ENCODE data around the gene DLGAP3. TPM values are rescaled to one million over a fixed set of nuclear protein-coding genes. Genes with fewer than 3 reads are reported as not detected.

DLGAP3 gene
- total and polyA plus RNA-seq, 2 of the 13 experiments (the other 11 are each of a cell fraction or from before 2014, with no cell fraction given), result 0.03 to 0.04 TPM

- TF ChIP-seq, protein P1, sequence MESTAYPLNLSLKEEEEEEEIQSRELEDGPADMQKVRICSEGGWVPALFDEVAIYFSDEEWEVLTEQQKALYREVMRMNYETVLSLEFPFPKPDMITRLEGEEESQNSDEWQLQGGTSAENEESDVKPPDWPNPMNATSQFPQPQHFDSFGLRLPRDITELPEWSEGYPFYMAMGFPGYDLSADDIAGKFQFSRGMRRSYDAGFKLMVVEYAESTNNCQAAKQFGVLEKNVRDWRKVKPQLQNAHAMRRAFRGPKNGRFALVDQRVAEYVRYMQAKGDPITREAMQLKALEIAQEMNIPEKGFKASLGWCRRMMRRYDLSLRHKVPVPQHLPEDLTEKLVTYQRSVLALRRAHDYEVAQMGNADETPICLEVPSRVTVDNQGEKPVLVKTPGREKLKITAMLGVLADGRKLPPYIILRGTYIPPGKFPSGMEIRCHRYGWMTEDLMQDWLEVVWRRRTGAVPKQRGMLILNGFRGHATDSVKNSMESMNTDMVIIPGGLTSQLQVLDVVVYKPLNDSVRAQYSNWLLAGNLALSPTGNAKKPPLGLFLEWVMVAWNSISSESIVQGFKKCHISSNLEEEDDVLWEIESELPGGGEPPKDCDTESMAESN (CRISPR knock-in tag; conservative IDR thresholded peaks at IDR 0.05), result 0 out of 2 replicates have a peak, but pooled peaks have one; percentile 39
- no peak for TF ChIP-seq ZNF652 (CRISPR knock-in tag; IDR thresholded peaks at IDR 0.05; ENCODE audit: borderline replicate concordance, low read depth)
- TF ChIP-seq, protein P2, sequence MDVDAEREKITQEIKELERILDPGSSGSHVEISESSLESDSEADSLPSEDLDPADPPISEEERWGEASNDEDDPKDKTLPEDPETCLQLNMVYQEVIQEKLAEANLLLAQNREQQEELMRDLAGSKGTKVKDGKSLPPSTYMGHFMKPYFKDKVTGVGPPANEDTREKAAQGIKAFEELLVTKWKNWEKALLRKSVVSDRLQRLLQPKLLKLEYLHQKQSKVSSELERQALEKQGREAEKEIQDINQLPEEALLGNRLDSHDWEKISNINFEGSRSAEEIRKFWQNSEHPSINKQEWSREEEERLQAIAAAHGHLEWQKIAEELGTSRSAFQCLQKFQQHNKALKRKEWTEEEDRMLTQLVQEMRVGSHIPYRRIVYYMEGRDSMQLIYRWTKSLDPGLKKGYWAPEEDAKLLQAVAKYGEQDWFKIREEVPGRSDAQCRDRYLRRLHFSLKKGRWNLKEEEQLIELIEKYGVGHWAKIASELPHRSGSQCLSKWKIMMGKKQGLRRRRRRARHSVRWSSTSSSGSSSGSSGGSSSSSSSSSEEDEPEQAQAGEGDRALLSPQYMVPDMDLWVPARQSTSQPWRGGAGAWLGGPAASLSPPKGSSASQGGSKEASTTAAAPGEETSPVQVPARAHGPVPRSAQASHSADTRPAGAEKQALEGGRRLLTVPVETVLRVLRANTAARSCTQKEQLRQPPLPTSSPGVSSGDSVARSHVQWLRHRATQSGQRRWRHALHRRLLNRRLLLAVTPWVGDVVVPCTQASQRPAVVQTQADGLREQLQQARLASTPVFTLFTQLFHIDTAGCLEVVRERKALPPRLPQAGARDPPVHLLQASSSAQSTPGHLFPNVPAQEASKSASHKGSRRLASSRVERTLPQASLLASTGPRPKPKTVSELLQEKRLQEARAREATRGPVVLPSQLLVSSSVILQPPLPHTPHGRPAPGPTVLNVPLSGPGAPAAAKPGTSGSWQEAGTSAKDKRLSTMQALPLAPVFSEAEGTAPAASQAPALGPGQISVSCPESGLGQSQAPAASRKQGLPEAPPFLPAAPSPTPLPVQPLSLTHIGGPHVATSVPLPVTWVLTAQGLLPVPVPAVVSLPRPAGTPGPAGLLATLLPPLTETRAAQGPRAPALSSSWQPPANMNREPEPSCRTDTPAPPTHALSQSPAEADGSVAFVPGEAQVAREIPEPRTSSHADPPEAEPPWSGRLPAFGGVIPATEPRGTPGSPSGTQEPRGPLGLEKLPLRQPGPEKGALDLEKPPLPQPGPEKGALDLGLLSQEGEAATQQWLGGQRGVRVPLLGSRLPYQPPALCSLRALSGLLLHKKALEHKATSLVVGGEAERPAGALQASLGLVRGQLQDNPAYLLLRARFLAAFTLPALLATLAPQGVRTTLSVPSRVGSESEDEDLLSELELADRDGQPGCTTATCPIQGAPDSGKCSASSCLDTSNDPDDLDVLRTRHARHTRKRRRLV (CRISPR knock-in tag; IDR thresholded peaks at IDR 0.05), result no peak
- TF ChIP-seq ZNF574 (CRISPR knock-in tag; IDR thresholded peaks at IDR 0.05), result peak; percentile 42
- no peak for TF ChIP-seq ZNF430 (CRISPR knock-in tag; IDR thresholded peaks at IDR 0.05)
- no peak for TF ChIP-seq ZIK1 (CRISPR knock-in tag; IDR thresholded peaks at IDR 0.05; ENCODE audit: borderline replicate concordance, low read depth)
- TF ChIP-seq MIXL1 (CRISPR knock-in tag; IDR thresholded peaks at IDR 0.05), result no peak
- TF ChIP-seq, protein P3, sequence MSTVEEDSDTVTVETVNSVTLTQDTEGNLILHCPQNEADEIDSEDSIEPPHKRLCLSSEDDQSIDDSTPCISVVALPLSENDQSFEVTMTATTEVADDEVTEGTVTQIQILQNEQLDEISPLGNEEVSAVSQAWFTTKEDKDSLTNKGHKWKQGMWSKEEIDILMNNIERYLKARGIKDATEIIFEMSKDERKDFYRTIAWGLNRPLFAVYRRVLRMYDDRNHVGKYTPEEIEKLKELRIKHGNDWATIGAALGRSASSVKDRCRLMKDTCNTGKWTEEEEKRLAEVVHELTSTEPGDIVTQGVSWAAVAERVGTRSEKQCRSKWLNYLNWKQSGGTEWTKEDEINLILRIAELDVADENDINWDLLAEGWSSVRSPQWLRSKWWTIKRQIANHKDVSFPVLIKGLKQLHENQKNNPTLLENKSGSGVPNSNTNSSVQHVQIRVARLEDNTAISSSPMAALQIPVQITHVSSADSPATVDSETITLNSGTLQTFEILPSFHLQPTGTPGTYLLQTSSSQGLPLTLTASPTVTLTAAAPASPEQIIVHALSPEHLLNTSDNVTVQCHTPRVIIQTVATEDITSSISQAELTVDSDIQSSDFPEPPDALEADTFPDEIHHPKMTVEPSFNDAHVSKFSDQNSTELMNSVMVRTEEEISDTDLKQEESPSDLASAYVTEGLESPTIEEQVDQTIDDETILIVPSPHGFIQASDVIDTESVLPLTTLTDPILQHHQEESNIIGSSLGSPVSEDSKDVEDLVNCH (CRISPR knock-in tag; IDR thresholded peaks at IDR 0.05), result no peak
- TF ChIP-seq ATF7-NPFF (CRISPR knock-in tag; IDR thresholded peaks at IDR 0.05; ENCODE audit: low read depth), result no peak
- TF ChIP-seq ZC3H4 (CRISPR knock-in tag; IDR thresholded peaks at IDR 0.05; ENCODE audit: borderline replicate concordance), result no peak
- TF ChIP-seq MAFK (conservative IDR thresholded peaks at IDR 0.05 in 1 of 2, IDR thresholded peaks at IDR 0.05 in 1 of 2; ENCODE audit: low read length in 2 of 2), result no peak
These were observed 63.3 kb downstream of the DLGAP3 start (continued) for GRCh38 chr1:34865981-34866761.

All from HepG2 (cell line).